ENCODE data around the gene JTB.

- TF ChIP-seq ZNF311 (CRISPR knock-in tag; IDR thresholded peaks at IDR 0.05) (no peak), HNRNPL (IDR thresholded peaks at IDR 0.05; ENCODE audit: low read depth, low read length) (no peak), ZBTB33 (CRISPR knock-in tag; IDR thresholded peaks at IDR 0.05) (no peak), EGR1 (conservative IDR thresholded peaks at IDR 0.05) (no peak), MEIS2 (IDR thresholded peaks at IDR 0.05; ENCODE audit: partially characterized antibody) (no peak), CTCF (IDR thresholded peaks at IDR 0.05 in 2 of 3, conservative IDR thresholded peaks at IDR 0.05 in 1 of 3; ENCODE audit: insufficient read depth in 2 of 3, low read depth in 1 of 3, low read length in 3 of 3) (no peak), ZBTB8A (IDR thresholded peaks at IDR 0.05; ENCODE audit: partially characterized antibody) (no peak)
Observed at GRCh38 chr1:153939476-153939875, 38.0 kb downstream of the JTB start.
